Osteoblast (primary cell): ENCODE results near the gene MDFI. TPM values are rescaled to one million over a fixed set of nuclear protein-coding genes. Genes with fewer than 3 reads are reported as not detected.
A peak's percentile ranks its signal among the peaks of the same experiment; 100 is the strongest.

Source experiments
- DNase-seq: peaks from one replicate; pipeline ENCODE4 v3.0.0; 2011; ENCODE audit warnings: low spot score, mixed read lengths; ENCODE audit not compliant: insufficient read length; ENCODE audit errors: missing footprints
- H2AFZ ChIP-seq: 2 replicates; pipeline ENCODE4 v1.6.0; 2011; ENCODE audit warnings: mild to moderate bottlenecking, low read length
- H3K27ac ChIP-seq: 2 replicates; pipeline ENCODE4 v1.5.1; 2011; ENCODE audit warnings: mild to moderate bottlenecking, low read depth, low read length, moderate library complexity
- H3K27me3 ChIP-seq: 2 replicates; pipeline ENCODE4 v1.6.0; 2012; ENCODE audit warnings: mild to moderate bottlenecking, control low read depth, inconsistent platforms, low read length, moderate library complexity; ENCODE audit not compliant: insufficient read depth
- H3K36me3 ChIP-seq: 2 replicates; pipeline ENCODE4 v1.5.1; 2011; ENCODE audit warnings: mild to moderate bottlenecking, low read length, control low read depth, moderate library complexity; ENCODE audit not compliant: insufficient read depth
- H3K4me1 ChIP-seq: 2 replicates; pipeline ENCODE4 v1.5.1; 2011; ENCODE audit warnings: mild to moderate bottlenecking, low read length, control low read depth, moderate library complexity; ENCODE audit not compliant: insufficient read depth
- H3K4me2 ChIP-seq: 2 replicates; pipeline ENCODE4 v1.6.0; 2011; ENCODE audit warnings: mild to moderate bottlenecking, low read length; ENCODE audit not compliant: insufficient read depth
- H3K4me3 ChIP-seq: fragments of 200-600 bp; sonication (generic); 3 replicates; pipeline ENCODE4 v1.5.1; 2012; ENCODE audit warnings: mild to moderate bottlenecking, low read length, inconsistent platforms; ENCODE audit not compliant: insufficient read depth
- H3K79me2 ChIP-seq: 2 replicates; pipeline ENCODE4 v1.6.0; 2012; ENCODE audit warnings: mild to moderate bottlenecking, low read length, control low read depth, inconsistent platforms; ENCODE audit not compliant: insufficient read depth
- H3K9me3 ChIP-seq: 2 replicates; pipeline ENCODE4 v1.5.1; 2011; ENCODE audit warnings: low read depth, low read length, control low read depth
- H4K20me1 ChIP-seq: 2 replicates; pipeline ENCODE4 v1.6.0; 2012; ENCODE audit warnings: mild to moderate bottlenecking, low read length, control low read depth; ENCODE audit not compliant: insufficient read depth
- total RNA-seq: library from RNA; depleted of rRNA; stranded (reverse); fragments of >200 nt; gene quantifications from 2 replicates; pipeline ENCODE4 v1.2.3, GENCODE V29; 2012
- TF ChIP-seq, protein P1 (sequence below): IDR thresholded peaks from 2 replicates; pipeline ENCODE4 v1.5.1; 2011; ENCODE audit warnings: mild to moderate bottlenecking, low read depth, low read length, moderate library complexity; ENCODE audit errors: extremely low read depth

Gene MDFI
- total RNA-seq, 1 donor, result 0.72 TPM

DNA sequence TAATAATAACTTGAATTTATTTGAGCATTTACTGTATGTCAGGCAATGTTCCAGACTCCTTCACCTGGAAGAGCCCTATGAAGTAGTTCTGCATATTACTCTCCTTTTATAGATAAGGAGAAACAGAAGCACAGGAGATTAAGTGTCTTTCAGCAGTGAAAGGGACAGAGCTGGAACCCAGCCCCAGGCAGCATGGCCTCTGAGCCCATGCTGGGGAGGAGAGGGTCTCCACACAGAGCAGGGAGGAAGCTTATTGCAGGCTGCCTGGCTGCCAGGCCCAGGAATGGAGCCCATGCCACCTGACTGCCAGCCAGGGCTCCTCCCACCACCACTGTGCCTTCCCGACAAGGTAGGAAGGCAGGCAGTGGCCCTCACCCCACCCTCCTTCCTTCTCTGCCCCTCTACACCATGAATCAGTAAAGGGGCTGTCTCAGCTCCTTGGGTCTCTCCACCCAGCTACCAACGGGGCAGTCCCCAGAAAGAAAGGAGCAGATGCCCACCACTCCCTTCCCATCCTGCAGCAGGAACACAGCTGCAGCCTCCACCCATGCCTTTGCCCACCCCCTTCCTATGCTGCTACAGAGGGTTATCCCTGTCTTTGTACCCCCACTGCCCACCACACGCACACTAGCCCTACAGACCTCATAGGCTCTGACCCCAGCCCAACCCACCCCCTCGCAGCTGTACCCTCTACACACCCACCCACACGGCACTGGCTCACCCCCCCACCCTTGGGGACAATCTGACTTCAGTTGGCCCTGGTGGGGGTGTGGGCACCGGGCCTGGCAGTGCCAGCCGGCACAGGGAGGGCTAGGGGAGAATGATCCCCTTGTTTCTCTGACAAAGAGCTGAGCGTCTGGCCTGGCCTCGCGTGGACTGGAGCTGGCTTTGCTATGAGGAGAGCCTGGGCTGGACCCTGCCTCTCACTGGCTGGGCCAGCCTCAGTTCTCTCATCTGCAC, 55.3 kb downstream of the MDFI start:
- Histone ChIP-seq H3K27ac (no peak overlapping the region), H3K79me2 (no peaks in the 10 kb centered on the region), H3K4me3 (no peak overlapping the region), H3K36me3 (no peaks in the 10 kb centered on the region), H3K4me2 (no peak overlapping the region), H4K20me1 (peaks cover 19% of the 10 kb centered on the region), H3K27me3 (no peaks in the 10 kb centered on the region), H3K4me1 (peaks cover 24% of the 10 kb centered on the region), H2AFZ (no peak overlapping the region), H3K9me3 (no peaks in the 10 kb centered on the region)
- DNase-seq, result no peak
- TF ChIP-seq, protein P1, sequence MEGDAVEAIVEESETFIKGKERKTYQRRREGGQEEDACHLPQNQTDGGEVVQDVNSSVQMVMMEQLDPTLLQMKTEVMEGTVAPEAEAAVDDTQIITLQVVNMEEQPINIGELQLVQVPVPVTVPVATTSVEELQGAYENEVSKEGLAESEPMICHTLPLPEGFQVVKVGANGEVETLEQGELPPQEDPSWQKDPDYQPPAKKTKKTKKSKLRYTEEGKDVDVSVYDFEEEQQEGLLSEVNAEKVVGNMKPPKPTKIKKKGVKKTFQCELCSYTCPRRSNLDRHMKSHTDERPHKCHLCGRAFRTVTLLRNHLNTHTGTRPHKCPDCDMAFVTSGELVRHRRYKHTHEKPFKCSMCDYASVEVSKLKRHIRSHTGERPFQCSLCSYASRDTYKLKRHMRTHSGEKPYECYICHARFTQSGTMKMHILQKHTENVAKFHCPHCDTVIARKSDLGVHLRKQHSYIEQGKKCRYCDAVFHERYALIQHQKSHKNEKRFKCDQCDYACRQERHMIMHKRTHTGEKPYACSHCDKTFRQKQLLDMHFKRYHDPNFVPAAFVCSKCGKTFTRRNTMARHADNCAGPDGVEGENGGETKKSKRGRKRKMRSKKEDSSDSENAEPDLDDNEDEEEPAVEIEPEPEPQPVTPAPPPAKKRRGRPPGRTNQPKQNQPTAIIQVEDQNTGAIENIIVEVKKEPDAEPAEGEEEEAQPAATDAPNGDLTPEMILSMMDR, result no peak

DNA sequence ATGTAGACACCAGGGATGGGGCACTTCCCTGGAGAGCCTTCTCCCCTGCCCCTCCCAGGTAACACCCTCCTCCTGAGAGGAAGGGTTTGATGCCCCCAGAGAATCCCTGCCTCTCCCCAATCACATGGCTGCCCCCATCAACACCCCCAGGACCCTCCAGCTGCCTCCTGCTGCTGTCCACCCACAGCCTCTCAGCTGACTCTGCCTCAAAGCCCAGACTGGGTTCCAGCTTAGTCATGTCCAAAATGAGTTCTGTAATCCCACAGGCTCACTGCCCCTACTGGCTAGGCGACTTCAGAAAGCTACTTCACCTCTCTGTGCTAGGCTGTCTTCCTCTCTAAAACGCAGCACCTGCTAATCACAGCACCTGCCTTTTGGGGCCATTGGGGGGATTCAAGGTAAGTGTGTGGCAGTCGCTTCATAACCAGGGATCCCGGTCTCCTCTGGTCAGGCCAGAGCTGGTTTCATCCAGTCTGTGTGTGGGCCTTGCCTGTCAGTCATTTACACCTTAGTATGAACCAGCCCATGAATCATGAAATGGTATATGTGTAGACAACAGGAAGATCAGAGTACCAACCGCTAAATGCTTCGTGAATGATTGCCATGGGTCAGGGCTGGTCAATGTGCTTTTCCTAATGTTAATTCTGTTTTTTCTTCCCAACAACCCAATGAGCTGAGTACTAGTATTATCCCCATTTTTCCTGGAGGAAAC, 56.7 kb downstream of the MDFI start:
- peak; percentile 95 for DNase-seq
- H3K27ac ChIP-seq, result no peak overlapping the region
- no peak overlapping the region for H3K4me3 ChIP-seq
- no peak overlapping the region for H3K4me2 ChIP-seq
- peaks cover 33% of the 10 kb centered on the region for H3K4me1 ChIP-seq
- peaks cover 6% of the 10 kb centered on the region for H3K79me2 ChIP-seq
- H3K36me3 ChIP-seq, result no peaks in the 10 kb centered on the region
- no peaks in the 10 kb centered on the region for H3K9me3 ChIP-seq
- TF ChIP-seq, protein P1, result peak; percentile 16
- H4K20me1 ChIP-seq, result peaks cover 19% of the 10 kb centered on the region
- H3K27me3 ChIP-seq, result no peaks in the 10 kb centered on the region
- H2AFZ ChIP-seq, result no peak overlapping the region

DNA sequence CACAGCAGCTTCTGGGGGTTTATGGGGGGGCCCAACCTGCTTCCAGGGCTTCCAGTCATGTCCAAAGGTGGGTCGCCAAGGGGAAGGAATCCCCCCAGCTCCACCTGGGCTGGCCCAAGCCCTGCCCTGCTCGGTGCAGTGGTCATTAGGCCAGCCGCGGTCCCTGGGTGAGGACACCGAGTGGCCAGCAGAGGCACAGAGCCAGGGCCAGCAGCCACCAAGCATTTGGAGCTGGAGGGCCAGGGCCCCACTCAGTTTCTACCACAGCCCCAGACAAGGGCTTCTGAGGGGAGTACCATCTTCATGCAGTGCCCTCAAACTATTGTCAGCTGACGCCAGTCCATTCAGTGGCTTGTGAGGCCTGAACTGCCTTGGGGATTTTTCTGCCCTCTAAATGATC, 57.6 kb downstream of the MDFI start:
- TF ChIP-seq, protein P1, result no peak
- Histone ChIP-seq H3K27ac (no peak overlapping the region), H3K4me1 (peaks cover 33% of the 10 kb centered on the region), H4K20me1 (peaks cover 19% of the 10 kb centered on the region), H2AFZ (no peak overlapping the region), H3K36me3 (no peaks in the 10 kb centered on the region), H3K27me3 (no peaks in the 10 kb centered on the region), H3K4me2 (no peak overlapping the region), H3K79me2 (peaks cover 6% of the 10 kb centered on the region), H3K9me3 (no peaks in the 10 kb centered on the region), H3K4me3 (no peak overlapping the region)
- no peak for DNase-seq

DNA sequence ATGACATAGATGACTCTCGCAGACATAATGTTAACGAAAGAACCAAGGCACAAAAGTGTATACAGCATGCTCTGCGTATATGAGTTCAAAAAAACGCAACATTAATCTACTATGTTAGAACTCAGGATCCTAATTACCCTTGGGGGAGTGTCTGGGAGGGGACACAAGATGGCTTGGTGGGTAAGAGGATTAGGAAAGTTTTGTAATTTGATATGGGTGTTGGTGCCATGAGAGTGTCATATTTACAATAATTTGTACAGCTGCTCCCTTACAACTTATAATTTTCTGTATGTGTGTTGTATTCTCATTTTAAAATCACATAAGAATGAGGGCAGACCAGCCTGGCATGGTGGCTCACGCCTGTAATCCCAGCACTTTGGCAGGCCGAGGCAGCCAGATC, 58.5 kb downstream of the MDFI start:
- Histone ChIP-seq H3K4me1 (peaks cover 33% of the 10 kb centered on the region), H3K27me3 (no peaks in the 10 kb centered on the region), H3K4me3 (no peak overlapping the region), H3K79me2 (peaks cover 6% of the 10 kb centered on the region), H3K9me3 (no peaks in the 10 kb centered on the region), H3K4me2 (no peak overlapping the region), H3K27ac (no peak overlapping the region), H3K36me3 (no peaks in the 10 kb centered on the region), H4K20me1 (peaks cover 19% of the 10 kb centered on the region), H2AFZ (no peak overlapping the region)
- DNase-seq, result no peak
- TF ChIP-seq, protein P1, result no peak
